IMR-90 (cell line): ENCODE measurements around the gene HNRNPH1. TPM values are rescaled to one million over a fixed set of nuclear protein-coding genes. Genes with fewer than 3 reads are reported as not detected.

ENCODE experiments used
- ATAC-seq: fragments of 200-7000 bp; cut with Tn5 transposase; 2 replicates; pipeline ENCODE4 v1.9.1; 2020; ENCODE audit warnings: low read depth, mild to moderate bottlenecking, moderate library complexity
- BruUV-seq: library from RNA; stranded (reverse); fragments of 400-500 nt; replicated peaks from 2 replicates; lab custom pipeline; 2021; lab: Mats Ljungman, UMichigan
- CTCF ChIA-PET: fragments of 300-600 bp; formaldehyde crosslinking; extraction: SDS; loops from one replicate; lab custom pipeline; 2021; ENCODE audit warnings: antibody characterized with exemption; lab: Yijun Ruan, JAX
- POLR2A ChIA-PET: fragments of 300-600 bp; sonication (Branson Sonifier 250); formaldehyde crosslinking; loops from one replicate; lab custom pipeline; 2022; ENCODE audit warnings: antibody characterized with exemption; ENCODE audit not compliant: unreplicated experiment; lab: Charles Lee
- DNase-seq: peaks from one replicate; pipeline ENCODE4 v3.0.0; 2013
- H2AFZ ChIP-seq: replicated peaks from 2 replicates; pipeline ENCODE3; 2013; ENCODE audit warnings: low read length, mild to moderate bottlenecking; ENCODE audit not compliant: poor library complexity
- H2AK5ac ChIP-seq: 2 replicates; pipeline ENCODE4 v1.6.1; 2013; ENCODE audit warnings: low read depth, low read length, inconsistent platforms
- H2AK9ac ChIP-seq: replicated peaks from 2 replicates; pipeline ENCODE3; 2013; ENCODE audit warnings: mild to moderate bottlenecking, low read depth, low read length, moderate library complexity; ENCODE audit not compliant: poor library complexity
- H2BK120ac ChIP-seq: 2 replicates; pipeline ENCODE4 v1.6.1; 2013; ENCODE audit warnings: low read depth, low read length, inconsistent platforms
- H2BK15ac ChIP-seq: 3 replicates; pipeline ENCODE4 v1.6.1; 2013; ENCODE audit warnings: low read depth, low read length, inconsistent platforms
- H2BK20ac ChIP-seq: 2 replicates; pipeline ENCODE4 v1.6.1; 2013; ENCODE audit warnings: low read depth, mild to moderate bottlenecking, inconsistent platforms, low read length, moderate library complexity
- H2BK5ac ChIP-seq: 2 replicates; pipeline ENCODE4 v1.6.1; 2013; ENCODE audit warnings: mild to moderate bottlenecking, low read depth, low read length, inconsistent platforms; ENCODE audit not compliant: poor library complexity, severe bottlenecking
- H3K14ac ChIP-seq: replicated peaks from 2 replicates; pipeline ENCODE4 v1.6.1; 2013; ENCODE audit warnings: low read depth, low read length, inconsistent platforms
- H3K18ac ChIP-seq: 2 replicates; pipeline ENCODE4 v1.6.1; 2013; ENCODE audit warnings: low read depth, low read length, control low read depth
- H3K23ac ChIP-seq: 2 replicates; pipeline ENCODE4 v1.6.1; 2013; ENCODE audit warnings: low read depth, low read length, inconsistent platforms
- H3K27ac ChIP-seq: 2 replicates; pipeline ENCODE4 v1.5.1; 2013; ENCODE audit warnings: mild to moderate bottlenecking, control low read depth, low read length; ENCODE audit not compliant: insufficient read depth
- H3K27me3 ChIP-seq: 2 replicates; pipeline ENCODE4 v1.6.1; 2013; ENCODE audit warnings: low read length; ENCODE audit not compliant: control insufficient read depth, insufficient read depth
- H3K36me3 ChIP-seq: 2 replicates; pipeline ENCODE4 v1.6.1; 2013; ENCODE audit warnings: low read length, mixed read lengths; ENCODE audit not compliant: control insufficient read depth, insufficient read depth
- H3K4ac ChIP-seq: 2 replicates; pipeline ENCODE4 v1.6.1; 2013; ENCODE audit warnings: low read depth, low read length, inconsistent platforms
- H3K4me1 ChIP-seq: 2 replicates; pipeline ENCODE4 v1.6.1; 2013; ENCODE audit warnings: low read length, mixed read lengths; ENCODE audit not compliant: control insufficient read depth, insufficient read depth
- H3K4me2 ChIP-seq: 2 replicates; pipeline ENCODE4 v1.6.1; 2013; ENCODE audit warnings: low read depth, mild to moderate bottlenecking, control low read depth, low read length, moderate library complexity
- H3K4me3 ChIP-seq: 2 replicates; pipeline ENCODE4 v1.5.1; 2013; ENCODE audit warnings: low read depth, mild to moderate bottlenecking, control low read depth, low read length, moderate library complexity; ENCODE audit not compliant: insufficient read depth
- H3K56ac ChIP-seq: 2 replicates; pipeline ENCODE4 v1.6.1; 2013; ENCODE audit warnings: low read length, inconsistent platforms; ENCODE audit not compliant: insufficient read depth; ENCODE audit errors: extremely low read depth
- H3K79me1 ChIP-seq, 2 experiments: 2 replicates each; pipeline ENCODE4 v1.6.1; 2013; ENCODE audit warnings: low read length in 2 of 2, inconsistent platforms in 1 of 2, low read depth in 1 of 2
- H3K9ac ChIP-seq: 2 replicates; pipeline ENCODE4 v1.6.1; 2013; ENCODE audit warnings: low read depth, low read length, control low read depth
- H3K9me1 ChIP-seq: 2 replicates; pipeline ENCODE4 v1.6.1; 2013; ENCODE audit warnings: low read length, inconsistent platforms; ENCODE audit not compliant: insufficient read depth
- H3K9me3 ChIP-seq: 2 replicates; pipeline ENCODE4 v1.6.1; 2013; ENCODE audit warnings: low read length; ENCODE audit not compliant: control insufficient read depth, insufficient read depth
- H4K20me1 ChIP-seq: 2 replicates; pipeline ENCODE4 v1.6.1; 2013; ENCODE audit warnings: low read length, inconsistent platforms; ENCODE audit not compliant: insufficient read depth
- H4K5ac ChIP-seq: 2 replicates; pipeline ENCODE4 v1.6.1; 2013; ENCODE audit warnings: mild to moderate bottlenecking, low read depth, low read length, control low read depth
- H4K8ac ChIP-seq, 2 experiments: 2 replicates each; pipeline ENCODE4 v1.6.1; 2013; ENCODE audit warnings: low read depth in 2 of 2, low read length in 2 of 2, control low read depth in 1 of 2, inconsistent platforms in 1 of 2
- H4K91ac ChIP-seq: 2 replicates; pipeline ENCODE4 v1.6.1; 2013; ENCODE audit warnings: low read depth, low read length, inconsistent platforms; ENCODE audit not compliant: insufficient read depth
- CEBPB ChIP-seq: IDR thresholded peaks from 2 replicates; pipeline ENCODE4 v1.6.1; 2012; ENCODE audit warnings: low read depth, low read length, improper control_type of control experiment
- CHD1 ChIP-seq: IDR thresholded peaks from 2 replicates; pipeline ENCODE4 v1.6.1; 2012; ENCODE audit warnings: low read depth, low read length, improper control_type of control experiment
- ELK1 ChIP-seq: fragments of 150-350 bp; IDR thresholded peaks from 2 replicates; pipeline ENCODE4 v1.6.1; 2016; ENCODE audit warnings: low read depth, mild to moderate bottlenecking, low read length, moderate library complexity, borderline replicate concordance
- MAFK ChIP-seq: IDR thresholded peaks from 2 replicates; pipeline ENCODE4 v1.6.1; 2012; ENCODE audit warnings: low read depth, low read length, improper control_type of control experiment
- MXI1 ChIP-seq: IDR thresholded peaks from 2 replicates; pipeline ENCODE4 v1.6.1; 2012; ENCODE audit warnings: low read depth, mild to moderate bottlenecking, low read length, moderate library complexity, borderline replicate concordance
- POLR2A ChIP-seq: IDR thresholded peaks from 2 replicates; pipeline ENCODE4 v1.6.1; 2012; ENCODE audit warnings: mild to moderate bottlenecking, low read depth, low read length
- RCOR1 ChIP-seq: IDR thresholded peaks from 2 replicates; pipeline ENCODE4 v1.6.1; 2012; ENCODE audit warnings: mild to moderate bottlenecking, low read length, improper control_type of control experiment; ENCODE audit not compliant: insufficient replicate concordance
- RFX5 ChIP-seq: IDR thresholded peaks from 2 replicates; pipeline ENCODE4 v1.8.0; 2012; ENCODE audit warnings: low read depth, mild to moderate bottlenecking, low read length, moderate library complexity
- SMC3 ChIP-seq: fragments of 150-350 bp; IDR thresholded peaks from 2 replicates; pipeline ENCODE4 v1.6.1; 2016; ENCODE audit warnings: low read depth, mild to moderate bottlenecking, antibody characterized with exemption, low read length, moderate library complexity
- WGBS, 2 experiments: methylation state at CpG; one replicate each; pipeline versions ENCODE4 v1.1.5 to v1.1.7; 2013; ENCODE audit warnings: missing lambda C conversion rate in 2 of 2; ENCODE audit not compliant: insufficient read length in 1 of 2; ENCODE audit errors: extremely low coverage in 2 of 2; 5-methylcytosine and 5-hydroxymethylcytosine counted together
- dilution Hi-C: fragments of 300-500 bp; cut with HindIII; formaldehyde crosslinking; loops from one replicate; pipeline ENCODE4 v1.14.3; 2018; ENCODE audit warnings: low sequenced_read_pairs; ENCODE audit not compliant: unreplicated experiment
- in situ Hi-C: fragments of 300-500 bp; cut with MboI; formaldehyde crosslinking; loops from 3 replicates; pipeline ENCODE4 v1.14.3; 2019; ENCODE audit warnings: low sequenced_read_pairs, inconsistent platforms, mixed read lengths
- intact Hi-C: fragments of 100-400 bp; cut with micrococcal nuclease; formaldehyde crosslinking; loops from 2 replicates; pipeline ENCODE4 v1.10.0; 2022
- polyA plus RNA-seq, 3 experiments: library from polyadenylated mRNA; depleted of rRNA; stranded (reverse); fragments of >200 nt; gene quantifications; 2 replicates each; pipeline ENCODE4 v1.2.3, GENCODE V29; 2012; ENCODE audit warnings: low replicate concordance in 1 of 3
- total RNA-seq: library from RNA; depleted of rRNA; stranded (reverse); fragments of >200 nt; gene quantifications from 2 replicates; pipeline ENCODE4 v1.2.3, GENCODE V29; 2012

HNRNPH1 gene
- total and polyA plus RNA-seq, 2 of the 4 experiments (the other 2 are of a cell fraction) = 288 to 300 TPM

- Histone ChIP-seq H3K9me3 (no peaks in the 10 kb centered on the region), H3K9ac (peak overlapping the region; percentile 62; the same call in 1 of the 2 replicates), H4K20me1 (peaks cover 36% of the 10 kb centered on the region), H3K9me1 (0 out of 2 replicates have a peak, but pooled peaks cover 6% of the 10 kb centered on the region), H4K8ac (peak overlapping the region; percentile 94 to 96; a peak in 2 of 4 replicates), H4K5ac (peak overlapping the region; percentile 69; the same call in 1 of the 2 replicates), H2BK15ac (no peak overlapping the region), H3K14ac (peak overlapping the region; percentile 34; the same call in 1 of the 2 replicates), H2AK9ac (peak overlapping the region; percentile 59), H3K4ac (peak overlapping the region; percentile 53; the same call in 1 of the 2 replicates), H4K91ac (peak overlapping the region; percentile 37; the same call in 1 of the 2 replicates), H2AFZ (peak overlapping the region; percentile 96), H3K4me2 (peak overlapping the region; percentile 76), H2BK20ac (no peak overlapping the region), H3K27ac (peak overlapping the region; percentile 82; the same call in 1 of the 2 replicates), H2BK120ac (no peak overlapping the region), H3K23ac (0 out of 2 replicates have a peak overlapping the region, but pooled peaks have one; percentile 57), H3K79me1 (peaks cover 0 to 12% of the 10 kb centered on the region in 2 experiments; a peak in 2 of 4 replicates), H3K56ac (no peak overlapping the region), H3K4me1 (peaks cover 11% of the 10 kb centered on the region), H3K27me3 (no peaks in the 10 kb centered on the region), H3K18ac (no peak overlapping the region), H3K4me3 (no peak overlapping the region), H2BK5ac (no peak overlapping the region), H3K36me3 (peaks cover 22% of the 10 kb centered on the region), H2AK5ac (peak overlapping the region; percentile 62)
- DNase-seq (no peak), ATAC-seq (no peak)
- in situ Hi-C loops (no loop called here), dilution Hi-C loops (no loop called here), intact Hi-C loops (loop anchor here (5.0 kb wide), 2 partner anchors 72 to 197 kb away; partner anchors contain the start of genes CANX and SQSTM1)
- no TSS peak for BruUV-seq
- TF ChIP-seq MAFK = no peak
- TF ChIP-seq ELK1 = no peak
- no peak for TF ChIP-seq CHD1
- TF ChIP-seq MXI1 = no peak
- TF ChIP-seq RCOR1 = no peak
- no peak for TF ChIP-seq SMC3
- no peak for TF ChIP-seq POLR2A
- TF ChIP-seq CEBPB = no peak
- no peak for TF ChIP-seq RFX5
- ChIA-PET POLR2A (no interaction called here), CTCF (no interaction called here)
- WGBS, 2 experiments = 83% methylated on average over 3 of the region's 9 CpGs; no CpG with 5 or more reads in 1 of the 2 experiments
Measured at GRCh38 chr5:179624841-179625271, 1.4 kb upstream of the HNRNPH1 start.
